Right lobe of liver (tissue), 6 donors: ENCODE data around the gene GRWD1. TPM values are rescaled to one million over a fixed set of nuclear protein-coding genes. Genes with fewer than 3 reads are reported as not detected.

Experiments used
- ATAC-seq, 4 donors: fragments of 200-7000 bp; cut with Tn5 transposase; one replicate each; pipeline ENCODE4 v1.9.1; 2020; ENCODE audit warnings: mild to moderate bottlenecking in 4 of 4, moderate library complexity in 4 of 4
- DNase-seq, 3 donors: peaks; one replicate each; pipeline ENCODE4 v3.0.0-alpha.2; 2020
- H3K27ac ChIP-seq, 3 donors: fragments of 200-600 bp; one replicate each; pipeline ENCODE4 v1.8.0; 2022
- H3K27me3 ChIP-seq, 2 donors: fragments of 200-600 bp; one replicate each; pipeline ENCODE4 v1.8.0; 2022
- H3K36me3 ChIP-seq, 4 donors: fragments of 200-600 bp; sonication (generic) in 1 of 4; one replicate each; pipeline versions ENCODE4 v1.5.1 to v1.8.0; 2017 to 2022; ENCODE audit warnings: control low read depth in 1 of 4
- H3K4me1 ChIP-seq, 4 donors: fragments of 200-600 bp; sonication (generic) in 1 of 4; one replicate each; pipeline versions ENCODE4 v1.5.1 to v1.8.0; 2017 to 2022; ENCODE audit warnings: control low read depth in 1 of 4
- H3K4me3 ChIP-seq, 3 donors: fragments of 200-600 bp; one replicate each; pipeline ENCODE4 v1.8.0; 2022
- H3K9me3 ChIP-seq, 4 donors: fragments of 200-600 bp; sonication (generic) in 1 of 4; one replicate each; pipeline versions ENCODE4 v1.5.1 to v1.8.0; 2017 to 2022; ENCODE audit warnings: control low read depth in 1 of 4
- CTCF ChIP-seq, 4 donors: fragments of 200-600 bp in 3 of 4; fragments of 450-650 bp in 1 of 4; IDR thresholded peaks; one replicate each; pipeline versions ENCODE4 v1.5.1 to v1.8.0; 2016 to 2022; ENCODE audit warnings: antibody characterized with exemption in 4 of 4, mild to moderate bottlenecking in 2 of 4
- POLR2A ChIP-seq: fragments of 450-650 bp; IDR thresholded peaks from one replicate; pipeline ENCODE4 v1.6.1; 2017; ENCODE audit warnings: antibody characterized with exemption, mild to moderate bottlenecking
- WGBS: methylation state at CpG from one replicate; pipeline ENCODE4 v1.1.6; 2018; ENCODE audit warnings: low coverage, low lambda C conversion rate; ENCODE audit not compliant: insufficient coverage; ENCODE audit errors: missing lambda C conversion rate; 5-methylcytosine and 5-hydroxymethylcytosine counted together
- intact Hi-C, 2 donors: fragments of 100-400 bp; cut with DNase I; formaldehyde crosslinking; loops; one replicate each; pipeline versions ENCODE4 v1.11.2 to v1.14.1; 2022
- total RNA-seq, 6 experiments: library from RNA; depleted of rRNA in 2 of 6; stranded (reverse); fragments of >200 nt in 2 of 6; fragmentation: NEBNext Ultra II Directional in 3 of 6; extraction: Animal tissue kit (Norgen Biotek cat#: 25700) in 3 of 6; gene quantifications; one replicate each; pipeline versions ENCODE4 v1.1.0 to v1.2.4, GENCODE V29; 2016 to 2023
- donor health status: DM: no; HTN: yes; CAD: no.
- donor health status: DM: no; HTN: no; CAD: no.
- donor health status: DM: no; HTN: no; CAD: no.
- donor health status: DM: no; HTN: yes; CAD: no.
- donor health status: DM: no; HTN: yes; CAD: no.

Gene GRWD1
- total RNA-seq, 6 experiments from 2014 or later: 14.7 to 31.0 (median 17.6) TPM

DNA sequence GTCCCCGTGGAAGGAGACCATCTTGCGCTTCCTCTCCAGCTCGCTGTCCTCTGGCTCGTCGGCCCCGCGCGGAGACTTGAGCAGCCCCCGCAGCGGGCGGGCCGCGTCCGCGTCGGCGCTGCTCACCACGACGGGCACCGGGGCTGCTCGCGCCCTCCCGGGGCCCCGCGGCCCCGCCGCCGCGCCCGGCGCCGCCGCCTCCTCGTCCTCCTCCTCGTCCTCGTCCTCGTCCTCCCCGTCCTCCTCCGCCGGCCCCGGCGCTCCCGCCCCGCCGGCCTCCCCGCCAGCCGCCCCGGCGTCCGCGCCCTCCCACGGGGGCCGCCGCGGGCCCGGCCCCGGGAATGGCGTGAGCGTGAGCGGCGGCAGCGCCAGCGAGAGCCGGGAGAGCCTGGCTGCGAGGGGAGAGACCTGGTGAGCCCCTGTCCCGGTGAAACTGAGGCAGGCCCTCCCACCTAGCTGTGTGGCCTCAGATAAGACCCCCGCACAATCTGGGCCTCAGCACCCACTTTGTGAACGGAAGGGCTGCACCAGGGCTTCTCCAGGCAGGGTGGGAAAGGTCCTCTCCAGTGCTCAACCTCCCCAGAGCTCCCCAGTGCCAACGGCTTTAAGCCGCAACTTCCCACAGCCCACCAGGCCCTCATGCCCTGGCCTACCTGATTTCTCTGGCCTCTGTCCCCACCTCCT, 48.1 kb downstream of the GRWD1 start:
- WGBS: 0% methylated on average over 1 of the region's 70 CpGs
- Histone ChIP-seq H3K9me3 (no peaks in the 10 kb centered on the region), H3K27me3 (no peaks in the 10 kb centered on the region), H3K4me3 (peak overlapping the region in 2 of 3 donors; percentile 9 to 41), H3K27ac (peak overlapping the region in 1 of 3 donors; percentile 47), H3K4me1 (no peaks in the 10 kb centered on the region), H3K36me3 (no peaks in the 10 kb centered on the region)
- no peak for TF ChIP-seq POLR2A
- TF ChIP-seq CTCF (IDR thresholded peaks at IDR 0.05): no peak
- ATAC-seq (peak in 1 of 4 donors; percentile 1), DNase-seq (no peak)
- intact Hi-C loops: loop anchor here (10.0 kb wide), 2 partner anchors 81 to 101 kb away; no protein-coding TSS in a partner anchor

- H3K4me3 ChIP-seq: no peak overlapping the region
- intact Hi-C loops: loop anchor here (10.0 kb wide), 2 partner anchors 79 to 99 kb away; no protein-coding TSS in a partner anchor
- no peaks in the 10 kb centered on the region for H3K36me3 ChIP-seq
- no peak for DNase-seq
- TF ChIP-seq CTCF (IDR thresholded peaks at IDR 0.05) (no peak), POLR2A (no peak)
- H3K27ac ChIP-seq: peak overlapping the region in 1 of 3 donors; percentile 29
- H3K9me3 ChIP-seq: no peaks in the 10 kb centered on the region
- peak in 3 of 4 donors; percentile 7 to 20 (median 8) for ATAC-seq
- no peaks in the 10 kb centered on the region for H3K4me1 ChIP-seq
- 39% methylated on average over 5 of the region's 6 CpGs for WGBS
- H3K27me3 ChIP-seq: no peaks in the 10 kb centered on the region
These were observed 49.6 kb downstream of the GRWD1 start for GRCh38 chr19:48495396-48495795.

DNA sequence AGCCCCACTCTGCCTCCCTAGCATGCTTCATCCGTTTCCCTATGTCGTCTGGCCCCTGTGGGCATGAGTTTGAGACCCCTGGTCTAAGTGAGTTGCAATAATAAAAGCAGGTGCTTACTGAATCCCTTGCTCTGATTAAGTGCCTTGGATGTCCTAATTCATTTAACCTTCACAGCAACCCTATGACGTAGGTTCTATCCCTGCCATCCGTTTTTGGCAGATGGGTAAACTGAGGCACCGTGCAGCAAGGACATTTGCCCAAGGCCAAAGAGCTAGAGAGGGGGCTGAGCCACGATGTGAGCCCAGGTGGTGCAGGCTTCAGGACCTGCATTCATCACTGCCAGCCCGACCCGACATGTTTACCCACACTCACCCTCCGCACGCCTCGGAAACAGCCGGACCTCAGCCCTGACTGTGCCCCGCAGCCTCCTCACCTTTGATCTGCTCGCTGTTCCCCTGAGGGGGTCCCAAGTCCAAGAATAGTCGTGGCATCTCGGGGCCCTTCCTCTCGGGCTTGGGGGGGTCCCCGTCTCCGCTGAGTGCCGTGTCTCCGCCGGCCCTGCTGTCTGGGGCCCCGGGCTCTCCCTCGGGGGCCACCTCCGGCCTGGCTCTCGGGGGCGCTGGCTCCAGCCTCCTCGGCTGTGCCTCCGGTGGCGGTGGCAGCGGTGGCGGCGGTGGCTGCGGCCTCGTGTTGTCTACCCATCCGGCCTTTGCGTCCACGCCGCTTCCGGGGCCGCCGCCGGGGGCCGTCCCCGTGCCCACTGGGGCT, 51.4 kb downstream of the GRWD1 start:
- H3K4me3 ChIP-seq: no peak overlapping the region
- ATAC-seq (no peak), DNase-seq (no peak)
- 63% methylated on average over 8 of the region's 45 CpGs for WGBS
- no peaks in the 10 kb centered on the region for H3K36me3 ChIP-seq
- no peak for TF ChIP-seq POLR2A
- no peak for TF ChIP-seq CTCF (IDR thresholded peaks at IDR 0.05)
- intact Hi-C loops: loop anchor here (10.0 kb wide), 2 partner anchors 78 to 98 kb away; no protein-coding TSS in a partner anchor
- H3K27ac ChIP-seq: no peak overlapping the region
- H3K4me1 ChIP-seq: no peaks in the 10 kb centered on the region
- H3K27me3 ChIP-seq: no peaks in the 10 kb centered on the region
- H3K9me3 ChIP-seq: no peaks in the 10 kb centered on the region

DNA sequence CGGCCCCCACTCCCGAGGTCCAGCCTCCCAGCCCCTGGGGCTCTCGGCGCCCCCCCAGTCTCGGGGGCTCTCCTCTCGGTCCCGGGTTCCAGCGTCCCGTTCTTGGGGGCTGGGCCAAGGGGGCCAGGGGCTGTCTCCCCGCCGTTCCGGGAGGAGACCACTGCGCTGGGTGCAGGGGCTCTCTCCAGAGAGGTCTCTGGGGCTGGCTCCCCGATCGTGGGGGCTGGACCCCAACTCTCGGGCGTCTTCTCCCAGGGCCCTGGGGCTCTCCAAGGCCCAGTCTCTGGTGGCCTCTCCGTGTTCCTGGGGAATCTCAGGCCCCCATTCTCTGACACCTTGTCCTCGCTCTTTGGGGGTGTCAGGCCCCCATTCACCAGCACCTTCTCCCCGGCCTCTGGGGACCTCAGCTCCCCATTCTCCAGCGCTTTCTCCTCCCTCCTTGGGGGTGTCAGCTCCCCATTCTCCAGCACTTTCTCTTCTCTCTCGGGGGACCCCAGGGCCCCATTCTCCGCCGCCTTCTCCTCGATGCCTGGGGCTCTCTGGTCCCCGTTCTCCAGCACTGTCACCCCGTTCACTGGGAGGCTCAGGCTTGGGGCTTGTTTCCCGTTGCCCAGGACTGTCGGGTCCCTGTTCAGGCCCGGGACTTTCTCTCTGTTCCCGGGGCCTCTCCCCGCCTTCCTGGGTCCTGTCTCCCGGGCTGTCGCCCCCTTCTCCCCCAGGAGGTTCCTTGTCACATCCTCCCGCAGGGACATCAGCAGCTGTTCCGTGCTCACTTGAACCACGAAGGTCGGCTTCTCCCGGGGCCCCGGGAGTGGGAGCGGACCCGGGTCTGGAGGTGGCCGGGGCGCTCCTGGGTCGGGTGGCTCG, 52.2 kb downstream of the GRWD1 start:
- ATAC-seq (no peak), DNase-seq (no peak)
- WGBS: 59% methylated on average over 13 of the region's 46 CpGs
- intact Hi-C loops: loop anchor here (10.0 kb wide), 2 partner anchors 77 to 97 kb away; no protein-coding TSS in a partner anchor
- H3K36me3 ChIP-seq: no peaks in the 10 kb centered on the region
- no peak overlapping the region for H3K4me3 ChIP-seq
- TF ChIP-seq POLR2A (no peak), CTCF (IDR thresholded peaks at IDR 0.05) (no peak)
- no peaks in the 10 kb centered on the region for H3K9me3 ChIP-seq
- no peaks in the 10 kb centered on the region for H3K27me3 ChIP-seq
- H3K27ac ChIP-seq: no peak overlapping the region
- no peaks in the 10 kb centered on the region for H3K4me1 ChIP-seq
